SH-SY5Y (cell line): ENCODE results near the gene FCAMR.

Experiments used
- GATA2 ChIP-seq: IDR thresholded peaks from 2 replicates; pipeline ENCODE4 v1.6.1; 2011; ENCODE audit warnings: mild to moderate bottlenecking, low read depth, low read length
- GATA3 ChIP-seq: IDR thresholded peaks from 2 replicates; pipeline ENCODE4 v1.6.1; 2011; ENCODE audit warnings: low read depth, mild to moderate bottlenecking, low read length, moderate library complexity

The FCAMR gene

DNA sequence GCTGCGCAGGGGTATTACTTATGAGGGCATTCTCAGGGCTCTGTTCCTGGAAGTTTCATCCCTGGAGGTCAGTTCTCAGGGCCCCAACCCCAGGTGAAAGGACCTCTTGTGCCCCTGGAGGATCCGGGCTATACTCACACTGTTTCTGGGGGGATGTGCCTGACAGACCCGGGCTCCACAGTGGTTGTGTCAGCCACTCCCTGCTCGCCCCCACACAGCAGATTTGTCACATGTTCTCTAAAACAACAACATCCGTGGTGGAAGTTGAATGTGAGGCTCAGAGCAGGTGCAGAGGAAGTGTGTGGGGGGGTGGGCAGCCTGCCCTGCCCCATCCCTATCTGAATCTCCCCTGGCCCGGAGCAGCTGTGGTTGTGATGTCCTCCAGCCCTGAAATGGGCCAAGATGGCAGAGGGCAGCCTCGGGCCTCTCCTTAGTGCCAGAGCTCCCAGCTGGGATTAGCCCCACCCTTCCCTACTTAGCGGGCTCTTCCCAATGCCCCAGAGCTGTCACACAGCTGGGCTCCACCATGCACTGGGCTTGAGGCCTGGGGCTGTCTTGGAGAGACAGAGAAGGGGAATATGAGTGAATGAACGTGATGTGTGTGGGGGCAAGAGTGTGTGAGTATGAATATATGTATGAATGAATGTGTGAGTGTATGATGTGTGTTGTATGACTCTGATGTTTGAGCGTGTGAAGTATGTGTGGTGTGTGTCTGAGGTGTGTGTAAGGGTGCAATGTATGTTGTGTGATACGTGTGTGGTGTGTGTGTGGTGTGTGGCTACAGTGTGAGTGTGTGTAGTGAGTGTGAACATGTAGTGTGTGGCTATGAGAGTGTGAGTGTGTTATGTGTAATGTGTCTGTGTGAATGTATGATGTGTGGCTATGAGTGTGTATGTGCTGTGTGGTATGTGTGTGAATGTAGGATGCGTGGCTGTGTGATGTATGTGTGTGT, 47.0 kb downstream of the FCAMR start:
- TF ChIP-seq GATA2 (no peak), GATA3 (no peak)

GRCh38 chr1:206922524-206922923, 47.7 kb downstream of the FCAMR start:
- TF ChIP-seq GATA2 (no peak), GATA3 (no peak)

DNA sequence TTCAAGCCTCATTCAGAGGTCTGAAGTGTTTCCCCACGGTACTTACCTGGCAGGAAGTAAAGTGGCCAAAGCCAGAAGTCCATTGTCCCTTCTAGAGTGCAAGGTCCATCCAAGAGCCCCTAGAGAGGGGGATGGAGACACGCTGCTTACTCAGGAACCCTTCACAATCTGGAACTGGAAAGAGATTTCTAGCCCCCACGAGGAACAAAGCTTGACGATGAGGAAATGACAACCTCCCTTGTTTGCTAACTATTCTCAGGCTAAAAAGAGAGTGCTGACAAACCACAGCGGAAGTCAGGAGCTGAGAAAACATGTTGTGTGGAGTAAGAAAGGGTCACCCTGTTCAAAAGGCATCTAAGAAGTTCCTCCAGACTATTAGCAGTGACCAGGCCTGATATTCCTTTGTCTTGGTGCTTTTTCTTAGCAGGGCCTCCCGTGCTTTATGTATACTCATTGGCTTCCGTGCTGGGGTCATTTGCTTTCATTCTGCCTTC, 48.4 kb downstream of the FCAMR start, which contains the start of gene FCMR:
TSS of gene FCMR (minus strand) at position 170 of the 494 bp plus-strand sequence. CDS start at position 83, 87 bp downstream.
- TF ChIP-seq GATA3 = no peak
- TF ChIP-seq GATA2 = no peak

DNA sequence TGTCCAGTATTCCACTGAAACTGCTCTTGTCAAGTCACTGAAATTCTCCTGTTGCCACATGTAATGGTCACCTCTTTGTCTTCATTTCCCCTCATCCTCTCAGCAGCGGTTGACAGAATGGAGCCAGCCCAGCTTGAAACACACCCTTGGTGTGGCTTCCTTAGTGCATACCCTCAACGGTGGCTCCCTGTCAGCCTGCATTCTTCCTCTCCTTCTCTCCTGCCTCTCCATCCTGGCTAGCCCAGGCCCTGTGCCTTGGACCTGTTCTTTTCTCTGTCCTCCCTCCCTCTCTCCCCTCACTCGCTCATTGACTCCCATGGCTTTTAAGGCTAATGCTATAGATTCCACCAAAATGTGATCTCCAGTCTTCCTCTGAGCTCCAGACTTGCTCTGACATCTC, 52.2 kb downstream of the FCAMR start:
- no peak for TF ChIP-seq GATA3
- no peak for TF ChIP-seq GATA2

DNA sequence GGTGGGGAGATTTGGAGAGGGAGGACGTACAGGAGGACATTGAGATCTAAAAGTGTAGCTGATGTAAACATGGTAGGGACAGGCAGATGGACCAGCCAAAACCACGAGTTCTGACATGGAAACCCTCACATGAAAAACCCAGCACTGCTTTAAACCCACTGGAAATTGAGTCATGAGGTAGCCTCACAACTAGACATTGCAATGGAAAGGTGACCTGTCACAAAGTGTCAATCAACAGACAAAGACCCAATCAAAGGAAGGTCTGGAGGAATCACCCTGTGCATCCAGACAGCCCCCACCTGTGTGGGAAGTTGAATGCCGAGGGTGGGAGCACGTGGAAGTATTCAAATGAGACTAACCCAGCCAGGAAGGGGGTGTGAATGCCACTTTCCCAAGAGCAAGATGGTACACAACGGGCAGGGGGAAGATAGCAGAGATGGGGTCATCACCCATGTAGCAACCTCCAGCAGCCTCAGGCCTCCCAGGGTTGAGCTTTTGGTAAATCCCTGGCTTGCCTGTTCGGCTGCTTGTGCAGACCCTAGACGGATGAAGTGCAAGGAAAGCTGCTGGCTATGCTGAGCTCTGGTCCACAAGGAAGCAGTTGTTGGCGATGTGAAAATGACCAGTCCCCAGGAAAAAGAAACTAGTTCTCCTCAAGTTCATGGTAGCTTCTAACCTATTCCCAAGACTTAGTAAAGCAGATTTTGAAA, 54.1 kb downstream of the FCAMR start:
- TF ChIP-seq GATA2 (no peak), GATA3 (no peak)

DNA sequence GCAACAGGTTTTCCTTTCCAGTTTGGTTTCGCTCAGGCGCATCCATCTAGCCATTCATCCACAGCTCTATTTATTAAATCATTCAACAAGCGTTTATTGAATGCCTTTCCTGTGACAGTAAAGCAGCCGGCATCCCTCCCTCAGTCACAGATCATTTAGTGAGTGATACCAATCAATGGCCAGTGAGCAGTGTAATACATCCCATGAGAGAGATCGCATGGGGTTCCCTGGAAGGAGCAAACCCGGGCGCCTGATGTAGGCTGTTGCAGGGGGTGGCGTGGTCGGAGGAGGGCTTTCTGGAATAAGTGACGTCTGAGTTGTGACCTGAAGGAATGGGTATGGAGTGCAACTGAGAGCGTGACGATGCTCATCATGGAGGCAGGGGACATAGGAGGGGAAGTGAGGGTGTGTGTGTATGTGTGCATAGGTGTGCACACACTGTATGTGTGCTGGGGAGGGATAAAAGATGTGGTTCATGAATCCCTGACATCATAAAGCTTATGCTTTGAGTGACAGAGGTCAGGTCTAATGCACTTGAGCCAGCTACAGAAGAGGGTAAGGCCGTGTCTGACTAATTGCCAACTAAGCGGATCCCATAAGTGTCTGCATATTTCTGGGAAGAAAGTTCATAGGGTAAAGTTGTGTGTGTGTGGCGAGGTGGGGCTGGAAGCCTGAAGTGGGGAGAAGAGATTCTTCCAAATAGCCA, 55.1 kb downstream of the FCAMR start:
- TF ChIP-seq GATA2 (no peak), GATA3 (no peak)

DNA sequence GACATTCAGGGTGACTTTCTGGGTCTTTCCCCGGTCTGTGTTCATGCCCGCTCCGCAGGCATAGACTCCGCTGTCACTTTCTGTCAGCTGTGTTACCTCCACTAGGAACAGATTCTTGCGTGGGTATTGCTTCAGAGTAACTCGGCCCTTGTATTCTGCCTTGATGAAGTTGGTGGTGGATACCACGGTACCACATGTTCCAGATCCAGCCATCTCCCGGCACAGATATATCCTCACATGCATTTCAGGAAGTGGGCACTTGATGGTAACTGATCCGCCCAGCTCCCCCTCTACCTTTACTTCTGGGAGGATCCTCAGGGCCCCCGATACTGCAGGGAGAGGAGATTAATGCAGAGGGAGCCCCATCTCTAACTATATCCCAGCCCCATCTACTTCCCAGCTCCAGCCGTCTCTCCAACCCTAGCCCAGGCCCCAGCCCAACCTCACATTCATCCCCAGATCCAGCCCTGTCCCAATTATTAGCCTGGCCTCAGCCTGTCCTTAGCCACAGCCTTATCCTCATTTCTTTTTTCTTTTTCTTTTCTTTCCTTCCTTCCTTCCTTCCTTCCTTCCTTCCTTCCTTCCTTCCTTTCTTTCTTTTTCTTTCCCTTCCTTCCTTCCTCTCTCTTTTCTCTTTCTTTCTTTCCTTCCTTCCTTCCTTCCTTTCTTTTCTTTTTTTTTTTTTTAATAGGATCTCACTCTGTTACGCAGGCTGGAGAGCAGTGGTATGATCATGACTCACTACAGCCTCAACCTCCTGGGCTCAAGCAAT, 56.3 kb downstream of the FCAMR start:
- TF ChIP-seq GATA2 = no peak
- TF ChIP-seq GATA3 = no peak

DNA sequence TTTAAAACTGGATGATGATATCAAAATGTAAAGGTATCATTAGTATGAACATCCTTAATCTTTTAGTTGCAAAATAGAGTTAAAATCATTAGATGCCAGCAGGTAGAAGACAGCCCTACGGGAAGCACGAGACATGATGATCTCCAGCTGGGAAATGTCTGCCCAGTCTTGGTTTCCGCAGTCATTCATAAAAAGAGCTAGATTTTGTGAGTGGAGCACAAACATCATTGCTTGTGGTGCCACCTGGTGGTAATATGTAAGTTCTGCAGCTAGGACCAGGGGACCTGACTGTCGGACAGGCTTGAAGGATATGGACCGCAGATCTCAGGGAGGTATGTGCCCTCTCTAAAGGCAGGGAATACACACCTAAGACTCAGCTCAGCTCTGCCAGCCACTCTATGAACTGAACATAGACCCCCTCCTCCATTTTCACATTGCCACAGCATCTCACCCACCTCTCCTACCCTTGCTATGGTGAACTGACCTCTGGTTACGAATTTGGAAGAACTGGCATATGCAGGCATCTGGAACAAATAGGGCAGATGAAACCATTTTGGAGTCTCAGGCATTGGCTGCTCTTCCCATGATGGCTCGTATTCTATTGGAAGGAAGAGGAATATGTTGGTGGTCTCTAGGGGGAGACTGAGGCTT, 57.7 kb downstream of the FCAMR start:
- no peak for TF ChIP-seq GATA2
- TF ChIP-seq GATA3 = no peak

DNA sequence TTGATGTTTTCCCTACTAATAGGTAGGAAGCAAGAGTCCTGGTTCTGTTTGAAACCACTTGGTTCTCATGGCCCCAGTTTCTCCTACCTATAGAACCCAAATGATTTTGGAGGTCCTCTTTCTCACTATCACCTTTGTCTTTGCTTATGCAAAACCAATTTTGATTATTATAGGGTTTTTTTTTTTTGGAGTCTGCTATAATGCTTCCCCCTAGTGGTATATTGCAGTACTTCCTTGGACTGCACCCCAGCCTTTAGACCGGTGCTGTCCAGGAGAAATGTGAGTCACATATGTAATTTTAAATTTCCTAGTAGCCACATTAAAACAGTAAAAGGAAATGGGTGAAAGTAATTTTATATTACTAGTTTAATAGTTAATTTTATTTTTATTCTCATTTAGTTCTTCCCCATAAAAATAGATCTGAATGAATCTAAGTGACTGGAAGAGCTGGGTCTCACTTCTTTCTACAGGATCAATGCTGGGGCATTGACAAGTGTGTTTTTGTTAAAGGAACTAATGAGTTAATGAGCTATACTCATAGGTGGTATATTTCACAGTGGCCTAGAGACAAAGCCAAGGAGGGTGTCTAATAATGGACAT, 59.1 kb downstream of the FCAMR start:
- no peak for TF ChIP-seq GATA2
- TF ChIP-seq GATA3 = no peak

DNA sequence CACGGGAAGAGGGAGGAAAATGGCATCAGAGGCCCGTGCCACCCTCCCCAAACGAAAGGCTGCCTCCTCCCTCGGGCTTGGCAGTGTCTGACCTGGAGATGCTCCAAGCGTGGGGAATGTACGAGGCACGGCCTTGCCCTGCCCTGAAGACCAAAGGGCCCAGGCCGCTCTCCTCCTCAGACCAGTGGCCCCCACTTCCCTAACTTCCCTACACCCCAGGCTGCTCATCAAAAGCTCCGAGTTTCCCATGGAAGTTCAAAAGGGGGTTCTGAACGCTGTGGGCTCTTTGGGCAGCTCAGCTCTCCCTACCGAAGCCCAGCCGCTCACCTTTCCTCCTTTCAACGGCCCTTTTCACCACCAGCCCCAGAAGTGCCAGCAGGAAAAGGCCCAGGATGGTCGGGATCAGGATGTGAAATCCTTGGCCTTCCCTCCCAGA, 60.4 kb downstream of the FCAMR start:
- TF ChIP-seq GATA3 = no peak
- no peak for TF ChIP-seq GATA2

DNA sequence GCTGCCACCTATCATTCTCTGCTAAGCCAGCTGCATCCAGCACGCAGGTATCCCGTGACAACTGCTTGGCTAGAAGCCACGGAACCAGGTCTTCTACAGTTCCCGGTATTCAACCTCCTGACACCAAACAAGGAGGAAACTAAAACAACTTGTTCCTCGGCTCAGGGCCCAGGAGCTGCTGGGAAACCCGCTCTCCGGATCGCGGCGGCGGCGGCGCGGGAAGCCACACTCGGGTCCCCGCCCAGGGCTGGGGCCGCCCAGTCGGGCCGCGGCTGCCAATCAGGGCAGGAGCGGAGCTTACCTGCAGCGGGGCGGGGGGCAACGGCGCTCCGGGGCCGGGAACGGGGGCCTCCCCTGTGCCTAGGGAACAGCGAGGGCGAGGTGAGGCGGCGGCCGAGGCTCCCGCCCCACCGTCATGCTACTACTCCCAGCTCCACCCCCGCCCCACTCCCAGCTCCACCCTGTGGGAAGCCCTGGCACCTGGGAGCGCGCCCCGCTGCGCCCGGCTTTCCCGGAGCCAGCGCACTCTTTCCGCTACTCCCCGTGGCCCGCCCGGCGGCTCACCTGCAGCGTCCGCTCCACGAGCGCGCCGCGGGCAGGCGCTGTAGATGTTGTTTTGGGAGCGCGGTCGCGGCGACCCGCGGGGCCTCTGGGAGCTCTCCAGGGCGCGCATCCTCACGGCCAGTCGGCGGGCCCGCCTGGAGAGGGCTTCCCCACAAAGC, 60.9 kb downstream of the FCAMR start:
- TF ChIP-seq GATA3 (no peak), GATA2 (no peak)

- TF ChIP-seq GATA3 (no peak), GATA2 (no peak)
Measured at GRCh38 chr1:206908038-206908437, 62.2 kb downstream of the FCAMR start.
